NCI-H69 (cell line): ENCODE data around the gene RUNX1.
"Not testable (repeated sequence)": the region's sequence is repeated elsewhere in the genome, so short reads cannot be mapped to it uniquely, and the experiment has no call there.

Experiments
- DNase-seq: peaks from one replicate; lab custom pipeline; 2025; lab: John Stamatoyannopoulos, UW

The RUNX1 gene

DNA sequence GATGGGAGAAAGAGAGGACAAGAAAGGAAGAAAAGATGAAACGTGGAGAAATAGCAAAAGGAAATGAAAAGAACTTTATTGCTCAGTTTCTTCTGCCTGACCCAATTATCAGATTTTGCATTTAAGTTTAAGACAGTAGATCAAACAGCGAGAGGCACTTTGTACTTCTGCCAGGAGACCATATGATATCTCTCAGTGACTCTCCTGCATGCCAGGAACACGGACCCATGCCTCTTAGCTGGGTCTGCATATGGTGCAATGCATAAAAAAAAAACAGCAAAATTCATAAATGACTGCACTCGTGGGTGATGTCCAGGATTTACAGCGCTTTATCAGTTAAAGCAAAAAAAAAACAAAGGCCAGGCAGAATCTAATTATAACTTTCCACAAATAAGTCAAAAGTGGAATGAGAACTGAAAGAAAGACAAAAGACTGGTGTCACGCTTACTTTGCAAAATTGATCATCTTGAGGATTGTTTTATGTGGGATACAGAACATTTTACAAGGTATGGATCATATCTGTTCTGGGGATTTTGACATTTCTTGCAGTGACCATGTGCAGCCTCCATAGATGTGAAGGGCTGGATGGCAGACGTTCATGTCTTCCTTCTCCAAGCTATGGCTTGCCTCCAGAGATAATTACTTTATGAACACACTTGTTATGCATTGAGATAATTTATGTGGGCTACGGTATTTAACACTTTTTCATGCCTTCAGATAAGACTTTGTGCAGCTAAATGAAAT, 79.5 kb downstream of the RUNX1 start:
- no peak for DNase-seq

DNA sequence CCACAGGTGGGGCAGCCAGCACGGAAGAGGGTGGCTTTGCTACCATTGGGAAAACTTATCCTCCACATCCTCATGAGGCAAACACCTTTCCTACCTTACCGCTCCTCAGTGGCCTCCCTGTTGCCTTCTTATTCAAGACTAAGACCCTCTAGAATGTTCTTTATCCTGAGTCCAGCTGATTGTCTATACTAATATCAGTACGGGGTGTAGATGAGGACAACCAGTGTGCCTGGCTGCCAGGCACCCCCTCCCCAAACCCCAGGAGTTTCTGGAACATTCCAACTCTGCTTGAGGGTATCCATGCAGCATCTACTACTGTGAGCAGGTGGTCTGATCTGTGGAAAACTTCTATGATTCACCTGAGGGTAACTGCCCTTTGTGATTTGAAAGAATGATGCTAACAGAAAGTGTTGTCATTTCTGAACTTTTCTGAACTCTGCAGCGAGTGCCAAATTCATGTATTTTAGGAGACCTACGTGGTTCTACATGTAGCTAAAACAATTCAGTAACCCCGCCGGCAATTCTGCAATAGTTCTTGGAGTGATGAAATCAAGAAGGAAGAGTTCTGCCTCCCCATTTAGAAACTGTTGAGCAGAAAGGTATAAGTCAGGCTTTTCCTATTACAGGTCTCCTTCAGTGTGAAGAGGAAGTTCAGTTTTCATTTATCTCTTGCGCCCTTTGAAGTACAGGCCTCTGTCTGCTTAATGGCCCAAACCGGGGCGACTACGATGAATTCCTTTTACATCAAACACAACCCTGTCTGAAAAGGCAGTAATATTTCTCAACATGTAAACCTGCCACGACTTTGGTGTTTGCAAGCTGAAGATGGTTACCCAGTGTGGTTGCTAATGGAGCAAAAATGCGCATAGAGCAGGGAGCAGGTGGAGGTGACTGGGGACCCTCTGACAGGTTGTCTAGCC, 80.4 kb downstream of the RUNX1 start:
- no peak for DNase-seq

DNA sequence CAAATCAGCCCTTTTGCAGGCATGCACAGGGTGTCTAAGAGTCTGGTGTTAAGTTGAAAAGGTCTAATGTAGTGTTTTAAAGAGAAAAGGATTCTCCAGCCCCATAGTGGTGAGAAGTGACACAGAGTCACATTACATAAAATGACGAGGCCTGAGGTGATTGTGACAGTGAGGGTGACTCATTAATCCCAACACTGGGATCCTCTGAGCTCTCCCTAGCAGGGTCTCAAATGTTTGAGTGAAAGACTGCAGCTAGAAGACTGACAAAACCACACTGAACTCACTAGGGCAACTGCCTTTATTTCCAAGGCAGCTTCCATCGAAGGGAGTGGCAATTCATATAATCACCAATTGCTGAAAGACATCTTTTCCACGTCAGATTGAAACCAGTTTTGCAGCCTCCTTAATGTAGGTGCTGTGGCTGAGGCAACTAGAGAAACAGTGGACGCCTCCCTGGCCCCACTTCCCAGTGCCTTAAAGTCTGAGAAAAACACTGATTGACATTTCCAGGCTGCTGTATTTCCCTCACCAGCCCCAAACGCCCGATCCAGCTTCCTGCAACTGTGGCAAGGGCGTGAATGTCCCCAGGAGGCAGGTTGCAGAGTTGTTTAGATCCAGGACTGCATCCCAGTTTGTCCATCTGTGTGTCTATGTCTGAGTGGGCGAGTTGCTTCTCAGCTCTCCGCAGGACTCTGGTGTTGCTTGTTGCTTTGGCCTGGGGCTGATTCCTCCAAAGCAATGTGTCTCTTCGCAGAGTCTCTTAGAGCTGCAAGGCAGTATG, 81.4 kb downstream of the RUNX1 start:
- DNase-seq, result no peak

DNA sequence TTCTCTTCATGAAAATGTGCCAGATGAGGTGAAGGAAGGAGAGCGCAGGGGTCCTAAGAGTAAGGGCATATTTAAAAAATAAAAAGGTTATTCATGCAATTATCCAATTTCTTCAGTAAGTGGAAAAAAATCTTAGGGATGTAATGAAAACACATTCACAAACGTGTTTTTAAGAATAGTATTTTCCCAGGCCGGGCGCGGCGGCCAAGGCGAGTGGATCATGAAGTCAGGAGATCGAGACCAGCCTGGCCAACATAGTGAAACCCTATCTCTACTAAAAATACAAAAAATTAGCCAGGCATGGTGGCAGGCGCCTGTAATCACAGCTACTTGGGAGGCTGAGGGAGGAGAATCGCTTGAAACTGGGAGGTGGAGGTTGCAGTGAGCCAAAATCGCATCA, 82.2 kb downstream of the RUNX1 start:
- DNase-seq, result not testable (repeated sequence)

DNA sequence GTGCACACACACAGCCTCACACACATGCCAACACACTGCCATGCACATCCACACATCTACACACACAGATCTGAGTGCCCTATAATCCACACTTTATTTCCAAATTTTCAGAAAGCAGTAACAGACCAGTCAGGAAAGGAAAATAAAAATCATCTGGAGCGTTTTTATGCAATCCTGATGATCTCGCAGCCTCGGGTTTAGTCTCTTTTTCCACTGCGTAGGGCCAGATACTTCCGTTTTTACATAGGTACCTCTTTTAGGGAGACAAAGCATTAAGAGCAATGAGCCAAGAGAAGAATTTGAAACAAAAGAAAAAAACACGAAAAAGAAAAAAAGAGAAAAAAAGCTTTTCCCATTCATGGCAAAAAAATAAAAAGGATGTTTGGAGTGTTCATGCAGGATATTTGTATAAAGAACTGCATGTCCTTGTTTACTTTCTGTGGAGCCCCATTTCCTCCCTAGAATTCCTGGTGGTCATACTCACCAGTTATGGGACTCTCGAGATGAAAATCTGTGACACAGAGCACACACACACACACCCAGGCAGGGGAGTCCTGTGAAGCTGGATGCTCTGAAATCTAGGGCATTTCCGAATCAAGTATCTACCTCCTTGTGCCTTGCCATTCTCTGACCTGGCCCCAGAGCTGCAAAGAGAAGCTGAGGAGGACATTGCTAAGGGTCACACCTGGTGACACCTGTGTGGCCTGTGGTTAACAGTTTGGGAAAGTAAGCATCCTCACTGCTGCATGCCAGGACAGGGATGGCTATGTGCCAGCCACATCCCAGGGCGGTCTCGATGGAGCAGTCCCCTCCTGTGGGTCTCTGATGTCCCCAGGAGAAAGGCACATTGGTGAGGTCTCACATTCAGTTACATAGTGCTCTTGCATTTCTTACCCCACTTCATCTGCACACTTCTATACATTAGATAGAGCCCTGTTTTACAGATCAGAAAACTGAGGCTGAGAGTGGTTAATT, 83.6 kb downstream of the RUNX1 start:
- DNase-seq, result no peak

DNA sequence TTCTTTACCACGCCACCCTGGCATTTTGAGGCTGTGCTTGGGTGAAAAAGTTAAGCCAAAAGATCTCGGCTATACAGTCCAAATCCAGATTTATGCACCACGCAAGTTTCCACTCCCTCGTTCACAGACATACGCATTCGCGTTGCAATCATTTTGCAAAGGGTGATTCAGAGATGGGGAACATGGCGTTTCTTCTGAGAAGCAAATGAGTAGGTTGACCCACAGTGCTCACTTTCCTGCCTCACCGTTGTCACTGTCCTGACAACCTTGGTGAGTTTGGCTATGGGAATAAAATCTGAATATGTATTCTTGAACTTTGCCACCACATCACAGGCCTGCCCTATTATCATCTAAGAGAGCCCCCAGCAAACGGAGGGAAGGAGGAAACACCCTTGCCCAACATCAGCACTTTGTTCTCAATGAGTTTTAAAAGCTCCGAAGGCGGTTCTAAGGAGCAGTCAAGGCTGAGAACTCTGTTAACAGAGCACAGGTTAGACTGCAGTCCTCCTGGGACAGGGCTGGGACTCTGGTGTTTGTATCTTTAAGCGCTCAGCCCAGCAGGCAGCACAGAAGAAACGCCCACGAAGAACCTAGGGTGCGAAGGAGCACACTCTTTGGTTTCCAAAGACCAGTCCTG, 86.4 kb downstream of the RUNX1 start:
- DNase-seq, result no peak

DNA sequence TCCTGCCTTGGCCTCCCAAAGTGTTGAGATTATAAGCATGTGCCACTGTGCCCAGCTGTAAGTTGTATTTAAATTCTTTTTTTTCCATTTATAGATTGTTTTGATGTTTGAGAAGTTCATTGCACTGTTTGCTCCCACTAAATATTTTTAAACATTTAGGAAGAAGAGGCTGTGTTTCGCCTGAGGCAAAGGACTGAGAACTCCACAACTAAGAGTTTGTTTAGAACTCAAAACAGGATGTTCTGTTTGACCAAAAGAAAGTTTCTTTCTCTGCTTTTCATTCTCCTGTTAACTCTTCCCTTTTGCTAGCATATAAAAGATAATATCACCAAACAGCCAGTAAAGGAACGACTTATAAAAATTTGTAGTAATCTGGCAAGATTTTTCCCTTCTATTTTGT, 87.0 kb downstream of the RUNX1 start:
- DNase-seq, result no peak

DNA sequence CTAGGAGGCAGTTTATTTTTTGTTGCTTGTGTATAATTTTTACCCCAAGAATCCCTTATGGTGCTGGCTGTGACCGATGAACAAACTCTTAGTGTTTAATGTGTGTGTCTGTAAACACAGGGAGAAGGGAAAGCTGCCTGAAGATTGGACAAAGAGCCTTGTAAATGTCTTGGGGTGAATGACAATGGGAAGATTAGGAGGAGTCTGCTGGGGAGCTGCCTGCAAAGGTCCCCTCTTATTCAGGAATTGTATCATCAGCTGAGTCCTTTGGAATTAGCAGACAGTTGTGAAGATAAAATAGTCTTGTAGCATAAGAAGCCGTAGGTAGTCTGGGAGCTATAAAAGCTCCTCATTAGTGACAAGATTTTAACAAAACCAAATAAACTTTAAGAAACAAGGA, 88.4 kb downstream of the RUNX1 start:
- DNase-seq, result no peak

DNA sequence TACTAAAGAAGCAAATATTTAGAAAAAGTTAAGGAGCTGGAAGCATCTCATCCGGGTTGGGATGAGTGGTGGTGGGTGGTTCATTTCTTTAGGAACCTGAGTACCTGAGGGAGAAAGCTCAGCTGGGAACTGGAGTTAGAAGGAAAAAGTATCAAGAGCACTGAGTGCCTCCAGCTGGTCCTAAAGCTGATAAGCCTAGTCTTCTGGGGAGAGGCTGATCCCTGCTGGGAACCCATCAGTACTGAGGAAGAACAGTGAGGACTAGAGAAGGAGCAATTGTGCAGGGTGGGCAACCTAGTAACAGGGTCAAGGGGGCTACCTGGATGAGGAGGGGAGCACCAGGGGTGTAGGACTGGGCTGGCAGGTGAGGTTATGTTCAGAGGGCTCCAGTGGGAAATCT, 89.5 kb downstream of the RUNX1 start:
- no peak for DNase-seq

DNA sequence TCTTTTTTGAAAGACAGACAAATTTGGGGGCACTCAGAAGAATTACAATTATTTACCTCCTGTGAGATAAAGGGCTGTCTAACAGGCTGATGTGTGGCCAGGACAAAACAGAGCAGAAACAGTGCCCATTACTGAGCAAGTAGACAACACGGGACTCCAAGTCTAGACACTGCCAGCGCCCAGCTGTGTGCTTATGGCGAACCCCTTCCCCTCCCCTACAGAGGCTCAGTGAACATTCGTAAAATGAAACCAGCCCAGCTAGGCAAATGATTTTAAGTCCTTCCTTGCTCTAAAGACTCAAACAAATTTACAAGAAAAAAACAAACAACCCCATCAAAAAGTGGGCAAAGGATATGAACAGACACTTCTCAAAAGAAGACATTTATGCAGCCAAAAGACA, 91.1 kb downstream of the RUNX1 start:
- DNase-seq, result no peak

DNA sequence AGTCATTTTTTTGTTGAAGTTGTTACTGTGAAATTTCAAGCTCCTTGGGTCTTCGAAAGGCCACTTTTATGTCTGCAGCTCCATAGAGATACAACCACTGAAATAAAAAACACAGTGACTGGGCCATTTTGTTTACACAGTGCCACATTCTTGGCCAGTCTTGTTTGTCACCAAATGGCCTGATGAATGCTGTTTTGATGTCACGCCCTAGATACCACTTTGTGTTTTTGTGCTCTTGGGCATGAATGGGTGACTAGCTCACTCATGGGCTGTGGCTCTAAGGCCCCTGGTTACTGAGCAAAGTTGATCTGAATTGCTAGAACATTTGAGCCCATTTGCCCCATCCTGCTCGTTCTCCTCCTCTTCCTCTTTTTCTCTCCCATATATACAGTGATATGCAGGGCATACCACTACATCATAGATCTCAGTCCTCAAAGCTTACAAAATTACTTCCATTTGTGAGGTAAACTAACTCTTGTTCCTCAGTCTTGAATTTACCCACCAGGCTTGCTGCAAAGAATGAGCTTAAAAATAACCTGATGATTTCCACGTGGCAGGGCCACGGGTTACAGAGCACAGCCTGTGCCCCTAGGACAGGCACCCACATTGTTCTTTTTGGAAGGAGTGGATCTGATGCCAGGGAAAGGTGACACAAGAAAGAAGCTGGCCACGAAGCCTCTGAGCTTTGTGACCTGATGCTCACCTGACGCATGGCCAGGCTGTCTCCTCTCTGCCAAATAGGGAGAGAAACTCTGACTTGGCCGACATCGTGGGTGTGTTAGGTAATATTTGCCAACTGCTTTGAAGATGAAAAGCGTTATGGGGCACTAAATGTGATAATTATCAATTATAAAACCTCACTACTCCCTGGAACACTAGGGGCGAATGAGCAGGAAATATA, 92.4 kb downstream of the RUNX1 start:
- peak; percentile 26 for DNase-seq

DNA sequence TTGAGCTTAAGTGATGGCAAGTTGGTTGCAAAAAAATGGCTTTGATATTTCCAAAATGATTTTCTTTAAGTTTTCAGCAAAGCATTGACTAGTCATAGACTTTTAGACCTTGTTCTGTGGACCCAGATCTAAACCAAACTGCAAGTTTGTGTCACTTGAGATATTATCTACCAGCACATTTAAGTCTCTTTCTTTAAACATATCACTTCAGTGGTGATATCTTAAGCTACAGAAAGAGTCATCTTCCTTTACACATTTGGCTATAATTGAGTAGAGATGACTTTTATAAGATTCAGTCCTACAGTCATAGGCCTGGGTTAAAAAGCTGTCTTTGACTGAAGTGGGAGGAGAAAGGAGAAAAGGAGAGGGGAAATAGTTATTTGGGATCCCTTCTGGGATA, 95.2 kb downstream of the RUNX1 start:
- DNase-seq, result no peak

DNA sequence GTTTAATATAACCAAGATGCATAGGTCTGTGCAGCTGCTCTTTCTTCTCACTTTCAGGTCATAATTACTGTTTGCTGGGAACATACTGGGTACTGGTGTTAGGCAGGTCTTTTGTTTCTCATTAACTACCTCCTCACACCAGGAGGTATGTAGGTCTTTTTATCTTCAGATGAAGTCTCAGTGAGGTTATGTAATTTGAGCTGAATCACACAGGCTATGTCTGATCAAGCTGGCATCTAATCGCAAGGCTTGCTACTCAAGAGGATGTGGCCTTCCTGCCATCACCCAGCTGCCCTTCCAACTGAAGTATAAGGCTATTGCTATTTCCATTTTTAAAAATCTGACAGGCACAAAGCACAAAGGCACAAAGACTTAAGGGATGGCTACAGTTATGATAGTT, 96.4 kb downstream of the RUNX1 start:
- peak; percentile 90 for DNase-seq

DNA sequence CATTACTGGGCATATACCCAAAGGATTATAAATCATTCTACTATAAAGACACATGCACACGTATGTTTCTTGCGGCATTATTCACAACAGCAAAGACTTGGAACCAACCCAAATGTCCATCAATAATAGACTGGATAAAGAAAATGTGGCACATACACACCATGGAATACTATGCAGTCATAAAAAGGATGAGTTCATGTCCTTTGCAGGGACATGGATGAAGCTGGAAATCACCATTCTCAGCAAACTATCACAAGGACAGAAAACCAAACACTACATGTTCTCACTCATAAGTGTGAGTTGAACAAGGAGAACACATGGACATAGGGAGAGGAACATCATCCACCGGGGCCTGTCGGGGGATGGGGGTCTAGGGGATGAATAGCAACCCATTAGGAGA, 97.2 kb downstream of the RUNX1 start:
- not testable (repeated sequence) for DNase-seq

DNA sequence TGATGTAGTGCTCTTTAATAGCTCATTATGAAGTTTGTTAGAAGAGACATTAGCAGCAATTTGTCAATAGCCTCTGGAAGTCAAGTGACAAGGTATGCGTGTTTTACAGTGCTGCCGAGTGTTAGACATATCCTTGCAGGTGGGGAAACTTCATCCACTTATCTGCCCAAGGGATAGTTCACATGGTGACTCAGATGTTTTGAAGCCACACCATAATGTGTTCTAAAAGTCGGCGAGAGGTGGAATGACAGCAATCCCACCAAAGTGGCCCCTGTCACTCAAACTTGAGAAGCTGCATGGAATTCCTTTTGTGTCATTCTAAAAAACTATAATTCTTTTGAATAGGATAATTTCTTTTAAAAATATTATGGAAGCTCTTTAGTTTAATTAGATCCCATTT, 98.1 kb downstream of the RUNX1 start:
- DNase-seq, result no peak

DNA sequence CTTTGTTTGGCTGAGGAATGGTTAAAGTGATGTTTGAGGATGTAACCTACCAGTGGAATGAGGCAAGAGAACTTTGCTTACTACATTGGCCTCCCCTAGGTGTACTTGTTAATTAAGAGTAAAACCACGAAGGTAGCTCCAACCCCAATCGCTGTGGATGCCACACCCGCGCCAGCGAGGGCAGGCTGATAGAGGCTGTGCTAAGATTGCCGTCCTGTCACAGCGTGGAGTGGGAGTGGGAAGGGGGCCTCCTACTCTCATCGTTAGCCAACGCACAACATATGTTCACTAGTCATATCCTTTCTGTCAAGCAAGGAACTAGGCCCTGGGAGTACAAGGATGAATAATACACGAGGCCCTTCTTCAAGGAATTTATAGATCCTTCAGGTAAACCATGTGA, 99.6 kb downstream of the RUNX1 start:
- no peak for DNase-seq

DNA sequence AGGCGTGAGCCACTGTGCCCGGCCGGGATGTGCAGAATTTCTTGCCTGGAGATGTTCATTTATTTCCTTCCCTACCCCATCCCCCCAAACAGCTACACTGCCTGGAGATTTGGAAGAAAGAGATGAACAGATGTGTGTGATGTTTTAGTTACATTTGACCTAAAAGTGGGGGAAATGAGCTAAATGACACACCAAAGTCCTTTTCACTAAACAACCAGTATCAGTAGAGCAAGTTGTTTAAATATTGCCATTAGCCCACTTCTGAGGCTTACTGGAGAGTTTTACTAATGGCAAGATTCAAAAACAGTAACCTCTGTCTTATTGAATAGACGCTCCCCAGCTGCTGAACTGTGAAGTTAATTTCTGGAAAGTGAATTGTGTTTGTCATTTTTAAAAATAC, 100.1 kb downstream of the RUNX1 start:
- DNase-seq, result no peak

DNA sequence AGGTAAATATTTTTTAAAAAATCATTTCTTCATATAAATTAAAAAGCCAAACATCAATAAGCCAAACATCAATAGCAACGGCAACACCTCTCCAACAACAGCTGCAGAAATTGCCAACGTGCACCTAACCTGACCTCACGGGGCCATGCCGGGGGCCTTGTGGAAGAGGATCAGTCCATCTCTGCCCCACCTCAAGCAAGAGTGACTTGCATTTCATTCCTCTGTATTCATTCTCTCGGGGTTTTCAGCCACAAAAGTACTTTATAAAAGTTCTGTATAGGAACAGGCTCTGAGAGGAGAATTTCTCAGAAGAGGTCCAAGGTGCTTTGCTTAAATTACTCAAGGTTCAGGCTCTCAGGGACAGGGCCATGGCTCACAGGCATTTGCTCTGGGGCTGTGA, 100.9 kb downstream of the RUNX1 start:
- no peak for DNase-seq

DNA sequence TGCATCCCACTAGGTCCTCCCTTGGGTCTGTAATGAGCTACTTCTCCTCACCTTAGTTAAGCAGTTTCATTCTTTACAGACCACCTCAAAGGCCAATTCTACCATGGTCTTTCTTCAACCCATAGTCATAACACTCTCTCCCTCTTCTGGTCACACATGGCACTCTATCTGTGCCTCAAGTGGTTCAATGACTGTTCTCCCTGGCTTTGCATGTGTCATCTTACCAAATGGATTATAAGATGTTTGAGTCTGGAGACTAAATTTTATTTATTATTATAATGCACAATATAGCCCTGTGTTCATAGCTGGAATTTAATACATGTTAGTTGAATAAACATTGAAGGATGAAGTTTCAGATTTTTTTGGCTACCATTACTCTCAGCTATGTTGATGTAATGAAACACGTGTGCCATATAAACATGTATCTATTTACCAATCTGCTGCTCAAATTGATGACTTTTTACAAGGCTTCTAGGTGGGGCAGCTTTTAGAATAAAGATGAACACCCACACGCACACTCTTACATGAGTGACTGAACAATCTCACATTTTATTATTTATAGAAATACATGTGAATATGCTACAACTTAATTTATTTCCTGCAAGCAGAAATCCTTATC, 102.1 kb downstream of the RUNX1 start:
- no peak for DNase-seq
